Activated gamma-delta T cell (primary cell): Measurements from ENCODE around the gene PLA2G4C.
"Not testable (repeated sequence)": the region's sequence is repeated elsewhere in the genome, so short reads cannot be mapped to it uniquely, and the experiment has no call there.

ENCODE experiments used
- DNase-seq: peaks from one replicate; lab custom pipeline; 2025; lab: John Stamatoyannopoulos, UW

Gene PLA2G4C

GRCh38 chr19:48111280-48111679, 663 bp upstream of the PLA2G4C start:
- no peak for DNase-seq

GRCh38 chr19:48108997-48109782, 1.4 kb downstream of the PLA2G4C start:
- DNase-seq: no peak

DNA sequence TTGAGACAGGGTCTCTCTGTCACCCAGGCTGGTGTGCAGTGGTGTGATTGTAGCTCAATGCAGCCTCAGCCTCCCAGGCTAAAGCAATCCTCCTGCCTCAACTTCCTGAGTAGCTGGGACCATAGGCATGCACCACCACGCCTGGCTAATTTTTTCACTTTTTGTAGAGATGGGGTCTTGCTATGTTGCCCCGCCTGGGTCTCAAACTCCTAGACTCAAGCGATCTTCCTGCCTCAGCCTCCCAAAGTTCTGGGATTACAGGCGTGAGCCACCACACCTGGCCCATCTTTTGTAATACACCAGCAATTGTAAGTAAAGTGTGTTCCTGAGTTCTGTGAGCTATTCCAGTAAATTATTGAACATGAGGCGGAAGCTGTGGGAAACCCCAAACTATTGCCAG, 6.7 kb downstream of the PLA2G4C start:
- DNase-seq: no peak

DNA sequence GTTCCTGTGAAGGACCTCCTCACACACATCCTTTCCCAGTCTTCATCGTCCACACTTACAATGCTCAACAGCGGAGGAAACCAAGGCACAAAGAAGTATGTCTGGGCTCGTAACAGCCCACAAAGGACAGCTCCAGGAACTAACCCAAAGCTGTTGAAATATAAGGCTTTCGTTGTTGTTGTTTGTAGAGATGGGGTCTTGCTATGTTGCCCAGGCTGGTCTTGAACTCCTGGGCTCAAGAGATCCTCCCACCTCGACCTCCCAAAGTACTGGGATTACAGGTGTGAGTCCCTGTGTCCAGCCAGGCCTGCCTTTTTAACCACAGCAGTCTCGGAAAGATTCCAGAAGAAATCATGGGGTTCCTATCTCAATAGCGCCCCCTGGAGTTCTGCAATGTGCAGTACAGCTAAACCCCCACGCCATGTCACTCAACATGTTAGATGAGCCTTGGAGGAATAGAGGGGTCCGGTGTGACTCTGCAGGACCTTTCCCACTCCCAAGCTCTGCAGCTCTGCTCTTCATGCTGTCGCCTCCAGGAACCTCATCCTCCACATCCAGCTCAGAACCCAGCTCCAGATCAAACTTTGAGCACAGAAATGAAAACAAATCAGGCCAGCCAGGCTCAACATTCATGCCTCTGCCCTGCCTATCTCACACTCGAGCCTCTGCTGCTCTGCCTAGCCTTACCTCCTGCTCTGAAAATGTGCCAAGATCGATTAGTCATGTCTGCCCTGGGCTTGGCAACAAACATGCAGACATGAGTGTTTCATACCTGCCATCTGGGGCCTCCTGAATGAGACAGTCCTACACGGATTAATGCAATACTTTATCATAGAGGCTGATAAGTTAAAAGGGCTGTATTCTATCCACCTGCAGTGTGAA, 7.5 kb downstream of the PLA2G4C start:
- no peak for DNase-seq

- no peak for DNase-seq
Observed at GRCh38 chr19:48095612-48096175, 14.9 kb downstream of the PLA2G4C start.

- no peak for DNase-seq
Observed at GRCh38 chr19:48094855-48095203, 15.8 kb downstream of the PLA2G4C start.

DNA sequence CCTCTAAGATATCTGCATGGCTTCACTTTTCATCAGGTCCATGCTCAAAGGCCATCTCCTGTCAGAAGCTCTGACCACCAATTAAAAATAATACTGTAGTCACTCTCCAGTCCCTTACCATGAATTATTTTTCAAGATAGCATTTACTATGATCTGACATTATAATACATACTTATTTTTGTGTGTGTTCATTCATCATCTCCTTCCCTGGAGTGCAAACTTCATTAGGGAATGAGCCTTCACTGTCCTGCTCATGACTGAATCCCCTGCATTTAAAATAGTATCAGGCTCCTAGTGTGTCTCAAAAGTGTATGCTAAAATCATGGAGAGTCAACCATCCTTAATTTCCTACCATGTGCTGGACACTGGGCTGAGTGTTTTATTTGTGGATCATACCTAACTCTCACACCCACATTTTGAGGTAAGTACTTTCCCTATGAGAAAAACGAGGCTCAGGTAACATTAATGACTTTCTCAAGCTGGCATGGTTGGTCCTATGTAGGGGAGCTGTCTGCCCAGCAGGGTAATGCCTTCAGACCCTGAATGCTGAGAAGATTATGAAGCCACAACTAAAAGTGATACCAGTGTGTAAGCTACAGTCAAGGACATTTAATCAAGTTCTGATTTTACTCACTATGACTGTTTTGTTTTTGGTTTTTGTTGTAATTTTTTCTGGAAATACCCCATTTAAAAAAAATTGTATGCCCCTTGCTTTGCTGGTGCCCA, 16.3 kb downstream of the PLA2G4C start:
- no peak for DNase-seq

DNA sequence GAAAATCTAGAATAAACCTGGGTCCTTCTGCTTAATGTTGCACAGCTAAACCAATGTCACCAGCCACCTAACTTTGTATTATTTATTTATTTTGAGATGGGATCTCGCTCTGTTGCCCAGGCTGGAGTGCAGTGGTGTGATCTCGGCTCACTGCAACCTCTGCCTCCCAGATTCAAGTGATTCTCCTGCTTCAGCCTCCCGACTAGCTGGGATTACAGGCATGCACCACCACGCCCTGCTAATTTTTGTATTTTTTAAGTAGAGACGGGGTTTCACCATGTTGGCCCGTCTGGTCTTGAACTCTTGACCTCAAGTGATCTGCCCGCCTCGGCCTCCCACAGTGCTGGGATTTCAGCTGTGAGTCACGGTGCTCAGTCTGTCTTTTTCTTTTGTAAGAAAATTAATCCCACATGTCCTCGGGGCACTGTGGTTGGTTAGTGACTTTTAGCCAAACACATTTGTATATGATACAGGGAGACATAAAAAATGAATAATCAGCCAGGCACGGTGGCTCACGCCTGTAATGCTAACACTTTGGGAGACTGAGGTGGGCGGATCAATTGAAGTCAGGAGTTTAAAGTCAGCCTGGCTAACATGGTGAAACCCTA, 19.4 kb downstream of the PLA2G4C start:
- not testable (repeated sequence) for DNase-seq

GRCh38 chr19:48090281-48090802, 20.3 kb downstream of the PLA2G4C start:
- no peak for DNase-seq

DNA sequence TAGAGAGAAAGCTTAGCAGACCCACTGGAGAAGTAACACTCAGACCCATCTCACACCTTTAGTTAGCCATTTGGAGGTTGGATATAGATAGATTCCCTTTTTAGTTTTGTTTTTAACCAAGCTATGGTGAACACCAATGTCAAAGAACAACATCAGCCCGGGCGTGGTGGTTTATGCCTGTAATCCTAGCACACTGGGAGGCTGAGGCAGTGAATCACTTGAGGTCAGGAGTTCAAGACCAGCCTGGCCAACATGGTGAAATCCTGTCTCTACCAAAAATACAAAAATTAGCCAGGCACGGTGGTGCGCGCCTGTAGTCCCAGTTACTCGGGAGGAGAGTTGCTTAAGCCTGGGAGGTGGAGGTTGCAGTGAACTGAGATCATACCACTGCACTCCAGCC, 21.6 kb downstream of the PLA2G4C start:
- DNase-seq: not testable (repeated sequence)

DNA sequence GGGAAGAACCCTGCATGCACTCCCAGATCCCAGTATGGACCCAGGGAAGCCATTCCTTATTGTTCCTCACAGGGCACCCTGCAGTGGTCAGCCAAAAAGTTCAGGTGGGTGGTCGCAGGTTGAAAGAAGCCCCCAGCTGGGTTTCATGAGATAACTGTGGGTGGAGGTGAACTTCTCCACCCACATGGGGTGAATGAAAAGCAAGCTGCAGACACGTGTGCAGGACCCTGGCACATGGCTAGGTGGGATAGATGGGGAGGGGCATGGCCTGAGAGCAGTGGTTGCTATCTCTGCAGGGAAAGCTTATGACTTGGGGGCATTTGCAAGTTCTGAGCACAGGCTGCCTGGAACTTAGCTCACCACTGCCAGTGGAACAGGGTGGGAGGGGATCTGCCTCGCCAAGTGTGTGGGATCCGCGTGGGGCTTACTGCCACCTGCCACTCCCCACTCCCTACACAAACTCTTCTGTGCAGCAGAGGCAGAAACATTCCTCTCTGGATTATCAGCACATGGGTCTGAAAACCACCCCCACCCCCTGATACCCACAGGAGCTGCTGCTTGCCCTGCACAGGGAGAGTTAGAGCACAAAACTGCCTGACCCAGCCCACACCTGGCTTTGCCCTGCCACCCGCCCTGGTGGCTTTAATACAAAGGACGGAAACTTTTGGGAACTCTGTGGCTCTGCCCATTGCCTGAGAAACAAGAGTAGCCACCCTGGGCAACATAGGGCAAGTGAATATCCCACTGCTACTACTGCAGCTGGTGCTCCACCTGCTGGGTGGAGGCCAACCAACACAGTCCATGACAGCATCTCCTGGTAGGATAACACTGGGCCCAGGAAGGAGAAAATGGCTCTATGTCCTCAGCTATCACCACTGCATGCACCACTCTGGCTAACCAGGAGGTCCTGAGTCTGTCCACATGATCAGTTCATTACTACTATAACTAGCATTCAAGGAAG, 24.4 kb downstream of the PLA2G4C start:
- no peak for DNase-seq

DNA sequence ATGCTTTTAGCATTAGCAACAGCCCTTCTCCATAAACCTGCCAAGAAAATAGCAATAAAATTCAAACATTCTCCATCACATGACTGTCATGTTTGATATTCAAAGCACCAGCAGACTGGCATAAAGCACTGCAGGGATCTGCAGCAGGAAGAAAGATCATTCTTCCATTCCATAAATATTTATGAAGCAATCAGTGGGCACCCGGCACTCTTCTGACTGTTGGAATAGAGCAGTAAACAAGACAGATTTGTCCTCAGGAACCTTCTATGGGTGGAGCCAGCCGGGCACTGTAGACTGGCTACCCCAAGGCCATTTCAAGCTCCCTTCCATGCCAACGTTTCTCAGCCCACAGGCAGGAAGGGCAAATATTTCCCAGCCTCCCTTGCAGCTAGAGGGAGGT, 25.5 kb downstream of the PLA2G4C start:
- no peak for DNase-seq

DNA sequence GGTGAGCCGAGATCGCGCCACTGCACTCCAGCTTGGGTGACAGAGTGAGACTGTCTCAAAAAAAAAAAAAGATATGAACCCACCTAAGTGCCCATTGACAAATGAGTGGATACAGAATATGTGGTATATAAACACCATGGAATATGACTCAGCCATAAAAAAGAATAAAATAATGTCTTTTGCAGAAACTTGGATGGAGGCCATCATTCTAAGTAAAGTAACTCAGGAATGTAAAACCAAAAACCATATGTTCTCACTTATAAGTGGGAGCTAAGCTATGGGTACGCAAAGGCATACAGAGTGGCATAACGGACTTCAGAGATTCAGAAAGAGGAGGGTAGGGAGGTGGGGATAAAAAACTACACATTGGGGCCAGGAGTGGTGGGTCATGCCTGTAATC, 29.5 kb downstream of the PLA2G4C start:
- DNase-seq: no peak

GRCh38 chr19:48070177-48070769, 40.3 kb downstream of the PLA2G4C start:
- DNase-seq: not testable (repeated sequence)

DNA sequence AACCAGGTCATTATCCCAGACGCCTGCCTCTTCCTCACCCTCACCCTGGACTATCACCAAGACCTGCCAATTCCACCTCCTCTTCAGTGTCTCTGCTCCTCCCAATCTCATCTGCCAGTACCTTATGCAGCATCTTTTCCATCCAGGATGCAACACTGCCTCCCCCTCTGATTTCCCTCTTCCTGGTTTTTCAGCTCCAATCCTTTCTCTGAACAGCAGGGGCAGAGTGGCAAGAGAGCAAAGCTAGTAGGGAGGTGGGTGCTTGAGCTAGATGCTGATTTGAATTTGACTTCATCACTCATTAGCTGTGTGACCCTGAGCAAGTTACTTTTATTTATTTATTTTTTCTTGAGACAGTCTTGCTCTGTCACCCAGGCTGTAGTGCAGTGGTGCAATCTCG, 41.2 kb downstream of the PLA2G4C start:
- DNase-seq: no peak

DNA sequence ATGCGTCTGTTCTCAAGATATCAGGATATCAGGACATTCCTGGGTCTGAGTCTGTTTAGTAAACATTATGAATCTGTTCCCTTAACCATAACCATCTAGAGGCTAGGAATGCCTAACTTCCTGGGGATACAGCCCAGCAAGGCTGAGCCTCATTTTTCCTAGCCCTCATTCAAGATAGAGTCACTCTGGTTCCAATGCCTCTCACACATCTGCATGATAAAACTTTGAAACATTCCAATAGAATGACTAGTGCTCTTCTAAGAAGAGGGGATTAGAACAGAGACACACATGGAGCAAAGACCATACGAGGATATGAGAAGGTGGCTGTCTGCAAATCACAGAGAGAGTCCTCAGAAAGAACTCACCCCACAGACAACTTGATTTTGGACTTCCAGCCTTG, 46.1 kb downstream of the PLA2G4C start:
- DNase-seq: no peak

DNA sequence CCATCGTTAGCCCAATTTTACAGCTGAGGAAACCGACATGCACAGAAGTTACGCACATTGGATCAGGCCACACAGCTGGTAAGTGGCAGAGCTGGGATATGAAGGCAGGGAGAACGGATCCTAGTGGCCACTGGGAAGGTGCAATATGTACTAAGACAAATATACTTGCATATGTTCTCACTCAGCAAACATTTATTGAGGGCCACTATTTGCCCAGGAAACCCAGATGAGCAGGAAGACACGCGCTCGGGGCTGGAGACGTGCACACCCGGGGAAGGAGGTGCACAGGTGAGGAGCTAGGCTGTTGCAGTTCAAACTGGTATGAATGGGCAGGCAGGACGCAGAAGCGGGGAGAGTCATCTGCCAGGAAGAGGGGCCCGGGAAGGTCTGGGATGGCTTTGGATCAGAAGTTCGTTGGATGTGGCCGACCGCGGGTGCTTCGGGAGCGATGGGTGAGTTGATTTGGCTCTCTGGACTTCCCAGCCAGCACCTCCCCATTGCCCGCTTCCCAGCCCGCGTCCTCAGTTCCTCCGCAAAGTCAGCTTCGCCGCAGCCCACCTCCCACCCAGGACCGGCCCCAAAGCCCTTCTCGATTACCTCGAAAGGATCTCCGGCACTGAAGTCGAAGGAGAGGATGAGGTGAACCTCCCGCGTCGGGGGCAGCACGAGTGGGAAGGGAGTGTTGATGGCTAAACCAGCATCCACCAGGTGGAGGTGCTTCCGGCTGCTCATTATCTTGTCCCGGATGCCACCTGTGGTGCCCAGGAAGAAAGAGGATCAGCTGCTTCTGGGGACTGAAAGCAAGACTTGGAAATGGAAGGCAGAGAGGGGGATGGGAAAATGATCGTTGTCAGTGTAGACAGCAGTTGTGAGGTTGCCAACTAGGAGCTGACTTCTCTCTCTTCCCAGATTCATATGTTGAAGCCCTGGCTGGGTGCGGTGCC, 48.9 kb downstream of the PLA2G4C start:
- no peak for DNase-seq

GRCh38 chr19:48060381-48060780, 50.2 kb downstream of the PLA2G4C start:
- no peak for DNase-seq

GRCh38 chr19:48059331-48059730, 51.3 kb downstream of the PLA2G4C start:
- no peak for DNase-seq
